ENCODE results near the gene PSMB7. TPM values are rescaled to one million over a fixed set of nuclear protein-coding genes. Genes with fewer than 3 reads are reported as not detected.

Gene PSMB7
- total RNA-seq, 1 experiment from 2014 or later: 187 TPM

DNA sequence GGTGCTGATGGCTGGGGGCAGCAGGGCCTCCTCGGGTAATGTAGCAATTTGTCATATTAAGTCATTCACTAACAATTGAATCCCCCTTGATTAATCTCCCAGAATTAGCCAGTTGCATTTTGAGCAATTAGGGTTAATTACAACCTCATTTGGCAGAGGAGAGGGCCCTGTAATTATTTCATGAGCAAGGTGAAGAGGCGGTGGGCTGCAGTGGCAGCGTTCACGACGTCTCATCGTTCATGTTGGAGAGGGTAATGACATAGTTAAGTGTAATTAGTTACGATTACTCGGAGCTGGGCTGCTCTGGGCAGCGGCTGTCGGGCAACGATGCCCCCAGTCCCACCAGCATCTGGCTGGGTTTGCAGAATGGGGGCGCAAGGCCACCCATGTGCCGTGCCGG, 111.5 kb downstream of the PSMB7 start:
- no peak overlapping the region for H3K27ac Mint-ChIP-seq
- peaks cover 13% of the 10 kb centered on the region for H3K4me1 Mint-ChIP-seq
- CTCF ChIA-PET: interaction anchor here (2.1 to 3.4 kb wide), 2 partner anchors 21 to 177 kb away, joined by 6 to 12 read pairs; no protein-coding TSS in a partner anchor
- no peak for ATAC-seq
- no peaks in the 10 kb centered on the region for H3K9me3 Mint-ChIP-seq
- TF ChIP-seq TEAD1 (CRISPR knock-in tag; IDR thresholded peaks at IDR 0.05) (no peak), OVOL2 (CRISPR knock-in tag; IDR thresholded peaks at IDR 0.05; ENCODE audit: borderline replicate concordance) (no peak), ZNF263 (CRISPR knock-in tag; IDR thresholded peaks at IDR 0.05; ENCODE audit: low read depth) (no peak), JAZF1 (CRISPR knock-in tag; IDR thresholded peaks at IDR 0.05) (no peak), ZNF232 (CRISPR knock-in tag; IDR thresholded peaks at IDR 0.05) (no peak)
- TF ChIP-seq, protein P1, sequence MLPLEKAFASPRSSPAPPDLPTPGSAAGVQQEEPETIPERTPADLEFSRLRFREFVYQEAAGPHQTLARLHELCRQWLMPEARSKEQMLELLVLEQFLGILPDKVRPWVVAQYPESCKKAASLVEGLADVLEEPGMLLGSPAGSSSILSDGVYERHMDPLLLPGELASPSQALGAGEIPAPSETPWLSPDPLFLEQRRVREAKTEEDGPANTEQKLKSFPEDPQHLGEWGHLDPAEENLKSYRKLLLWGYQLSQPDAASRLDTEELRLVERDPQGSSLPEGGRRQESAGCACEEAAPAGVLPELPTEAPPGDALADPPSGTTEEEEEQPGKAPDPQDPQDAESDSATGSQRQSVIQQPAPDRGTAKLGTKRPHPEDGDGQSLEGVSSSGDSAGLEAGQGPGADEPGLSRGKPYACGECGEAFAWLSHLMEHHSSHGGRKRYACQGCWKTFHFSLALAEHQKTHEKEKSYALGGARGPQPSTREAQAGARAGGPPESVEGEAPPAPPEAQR (CRISPR knock-in tag; IDR thresholded peaks at IDR 0.05): no peak
- TF ChIP-seq, protein P2, sequence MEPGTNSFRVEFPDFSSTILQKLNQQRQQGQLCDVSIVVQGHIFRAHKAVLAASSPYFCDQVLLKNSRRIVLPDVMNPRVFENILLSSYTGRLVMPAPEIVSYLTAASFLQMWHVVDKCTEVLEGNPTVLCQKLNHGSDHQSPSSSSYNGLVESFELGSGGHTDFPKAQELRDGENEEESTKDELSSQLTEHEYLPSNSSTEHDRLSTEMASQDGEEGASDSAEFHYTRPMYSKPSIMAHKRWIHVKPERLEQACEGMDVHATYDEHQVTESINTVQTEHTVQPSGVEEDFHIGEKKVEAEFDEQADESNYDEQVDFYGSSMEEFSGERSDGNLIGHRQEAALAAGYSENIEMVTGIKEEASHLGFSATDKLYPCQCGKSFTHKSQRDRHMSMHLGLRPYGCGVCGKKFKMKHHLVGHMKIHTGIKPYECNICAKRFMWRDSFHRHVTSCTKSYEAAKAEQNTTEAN (CRISPR knock-in tag; IDR thresholded peaks at IDR 0.05): no peak
- TF ChIP-seq, protein P3, sequence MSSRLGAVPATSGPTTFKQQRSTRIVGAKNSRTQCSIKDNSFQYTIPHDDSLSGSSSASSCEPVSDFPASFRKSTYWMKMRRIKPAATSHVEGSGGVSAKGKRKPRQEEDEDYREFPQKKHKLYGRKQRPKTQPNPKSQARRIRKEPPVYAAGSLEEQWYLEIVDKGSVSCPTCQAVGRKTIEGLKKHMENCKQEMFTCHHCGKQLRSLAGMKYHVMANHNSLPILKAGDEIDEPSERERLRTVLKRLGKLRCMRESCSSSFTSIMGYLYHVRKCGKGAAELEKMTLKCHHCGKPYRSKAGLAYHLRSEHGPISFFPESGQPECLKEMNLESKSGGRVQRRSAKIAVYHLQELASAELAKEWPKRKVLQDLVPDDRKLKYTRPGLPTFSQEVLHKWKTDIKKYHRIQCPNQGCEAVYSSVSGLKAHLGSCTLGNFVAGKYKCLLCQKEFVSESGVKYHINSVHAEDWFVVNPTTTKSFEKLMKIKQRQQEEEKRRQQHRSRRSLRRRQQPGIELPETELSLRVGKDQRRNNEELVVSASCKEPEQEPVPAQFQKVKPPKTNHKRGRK (CRISPR knock-in tag; IDR thresholded peaks at IDR 0.05; ENCODE audit: borderline replicate concordance): no peak
- TF ChIP-seq, protein P4, sequence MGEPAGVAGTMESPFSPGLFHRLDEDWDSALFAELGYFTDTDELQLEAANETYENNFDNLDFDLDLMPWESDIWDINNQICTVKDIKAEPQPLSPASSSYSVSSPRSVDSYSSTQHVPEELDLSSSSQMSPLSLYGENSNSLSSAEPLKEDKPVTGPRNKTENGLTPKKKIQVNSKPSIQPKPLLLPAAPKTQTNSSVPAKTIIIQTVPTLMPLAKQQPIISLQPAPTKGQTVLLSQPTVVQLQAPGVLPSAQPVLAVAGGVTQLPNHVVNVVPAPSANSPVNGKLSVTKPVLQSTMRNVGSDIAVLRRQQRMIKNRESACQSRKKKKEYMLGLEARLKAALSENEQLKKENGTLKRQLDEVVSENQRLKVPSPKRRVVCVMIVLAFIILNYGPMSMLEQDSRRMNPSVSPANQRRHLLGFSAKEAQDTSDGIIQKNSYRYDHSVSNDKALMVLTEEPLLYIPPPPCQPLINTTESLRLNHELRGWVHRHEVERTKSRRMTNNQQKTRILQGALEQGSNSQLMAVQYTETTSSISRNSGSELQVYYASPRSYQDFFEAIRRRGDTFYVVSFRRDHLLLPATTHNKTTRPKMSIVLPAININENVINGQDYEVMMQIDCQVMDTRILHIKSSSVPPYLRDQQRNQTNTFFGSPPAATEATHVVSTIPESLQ (CRISPR knock-in tag; IDR thresholded peaks at IDR 0.05): no peak
- TF ChIP-seq, protein P5, sequence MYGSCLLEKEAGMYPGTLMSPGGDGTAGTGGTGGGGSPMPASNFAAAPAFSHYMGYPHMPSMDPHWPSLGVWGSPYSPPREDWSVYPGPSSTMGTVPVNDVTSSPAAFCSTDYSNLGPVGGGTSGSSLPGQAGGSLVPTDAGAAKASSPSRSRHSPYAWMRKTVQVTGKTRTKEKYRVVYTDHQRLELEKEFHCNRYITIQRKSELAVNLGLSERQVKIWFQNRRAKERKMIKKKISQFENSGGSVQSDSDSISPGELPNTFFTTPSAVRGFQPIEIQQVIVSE (CRISPR knock-in tag; IDR thresholded peaks at IDR 0.05; ENCODE audit: borderline replicate concordance): no peak
- no peak overlapping the region for H3K4me3 Mint-ChIP-seq
- H3K27me3 Mint-ChIP-seq (ENCODE audit: low read depth): no peaks in the 10 kb centered on the region
- no peak for DNase-seq (ENCODE audit: low spot score)
- POLR2A ChIA-PET: no interaction called here
- no peaks in the 10 kb centered on the region for H3K36me3 Mint-ChIP-seq

Other genes starting within 250 kb of the PSMB7 start
- gene NEK6, start 157.5 kb downstream of the PSMB7 start, total RNA-seq (2021): 19.2 to 23.0 TPM (median 21.4 TPM) in 3 replicates
- gene ADGRD2, start 35.0 kb upstream of the PSMB7 start, total RNA-seq (2021): 0.61 to 1.6 TPM (median 1.3 TPM) in 3 replicates
- gene NR5A1, start 92.0 kb upstream of the PSMB7 start, total RNA-seq (2021): 0.39 to 0.77 TPM (median 0.60 TPM) in 3 replicates

Data from WTC11 (cell line).